SK-N-SH treated with all-trans-retinoic acid at 6 μM for 48 hours (cell line): Measurements from ENCODE around the gene NAA30.

Experiments
- ARNTL ChIP-seq: fragments of 450-650 bp; formaldehyde crosslinking; IDR thresholded peaks from 2 replicates; pipeline ENCODE4 v1.5.0; 2020; ENCODE audit warnings: low read depth, mild to moderate bottlenecking, moderate library complexity, borderline replicate concordance
- BACH2 ChIP-seq: fragments of 250-450 bp; sonication (Bioruptor Pico); IDR thresholded peaks from 2 replicates; pipeline ENCODE4 v1.9.0; 2021; ENCODE audit warnings: mild to moderate bottlenecking, borderline replicate concordance
- CSRNP3 ChIP-seq: fragments of 250-450 bp; sonication (Bioruptor Pico); IDR thresholded peaks from 2 replicates; pipeline ENCODE4 v1.5.1; 2021; ENCODE audit warnings: mild to moderate bottlenecking, moderate library complexity
- PATZ1 ChIP-seq: fragments of 250-450 bp; sonication (Bioruptor Pico); IDR thresholded peaks from 2 replicates; pipeline ENCODE4 v1.8.0; 2020; ENCODE audit warnings: mild to moderate bottlenecking, moderate library complexity, borderline replicate concordance
- POU6F1 ChIP-seq: fragments of 250-450 bp; sonication (Bioruptor Pico); IDR thresholded peaks from 2 replicates; pipeline ENCODE4 v1.8.0; 2021; ENCODE audit warnings: low read depth, mild to moderate bottlenecking, moderate library complexity, borderline replicate concordance
- SNAI2 ChIP-seq: fragments of 250-450 bp; sonication (Bioruptor Pico); IDR thresholded peaks from 2 replicates; pipeline ENCODE4 v1.5.0; 2020; ENCODE audit warnings: mild to moderate bottlenecking, moderate library complexity
- TCF4 ChIP-seq: fragments of 250-450 bp; sonication (Bioruptor Pico); IDR thresholded peaks from 2 replicates; pipeline ENCODE4 v1.8.0; 2021; ENCODE audit warnings: mild to moderate bottlenecking, moderate library complexity, borderline replicate concordance
- ZFP3 ChIP-seq: fragments of 250-450 bp; sonication (Bioruptor Pico); IDR thresholded peaks from 2 replicates; pipeline ENCODE4 v1.5.0; 2020; ENCODE audit warnings: mild to moderate bottlenecking, moderate library complexity

GRCh38 chr14:57378661-57379060, 11.7 kb upstream of the NAA30 start:
- no peak for TF ChIP-seq TCF4 (CRISPR knock-in tag)
- TF ChIP-seq POU6F1 (CRISPR knock-in tag), result no peak
- TF ChIP-seq ARNTL (CRISPR knock-in tag), result no peak
- no peak for TF ChIP-seq BACH2 (CRISPR knock-in tag)
- TF ChIP-seq CSRNP3 (CRISPR knock-in tag), result no peak
- TF ChIP-seq PATZ1 (CRISPR knock-in tag), result no peak
- no peak for TF ChIP-seq SNAI2 (CRISPR knock-in tag)
- TF ChIP-seq ZFP3 (CRISPR knock-in tag), result no peak
